GM12892 (cell line): ENCODE data around the gene SLCO3A1.

ENCODE experiments used
- POLR2A ChIP-seq: IDR thresholded peaks from 2 replicates; pipeline ENCODE4 v1.6.1; 2011; ENCODE audit warnings: low read depth, low read length, control low read depth
- POLR2AphosphoS5 ChIP-seq: IDR thresholded peaks from 2 replicates; pipeline ENCODE4 v1.6.1; 2011; ENCODE audit warnings: low read depth, low read length, control low read depth
- TAF1 ChIP-seq: IDR thresholded peaks from 2 replicates; pipeline ENCODE4 v1.6.1; 2011; ENCODE audit warnings: low read depth, mild to moderate bottlenecking, control low read depth, low read length, borderline replicate concordance

DNA sequence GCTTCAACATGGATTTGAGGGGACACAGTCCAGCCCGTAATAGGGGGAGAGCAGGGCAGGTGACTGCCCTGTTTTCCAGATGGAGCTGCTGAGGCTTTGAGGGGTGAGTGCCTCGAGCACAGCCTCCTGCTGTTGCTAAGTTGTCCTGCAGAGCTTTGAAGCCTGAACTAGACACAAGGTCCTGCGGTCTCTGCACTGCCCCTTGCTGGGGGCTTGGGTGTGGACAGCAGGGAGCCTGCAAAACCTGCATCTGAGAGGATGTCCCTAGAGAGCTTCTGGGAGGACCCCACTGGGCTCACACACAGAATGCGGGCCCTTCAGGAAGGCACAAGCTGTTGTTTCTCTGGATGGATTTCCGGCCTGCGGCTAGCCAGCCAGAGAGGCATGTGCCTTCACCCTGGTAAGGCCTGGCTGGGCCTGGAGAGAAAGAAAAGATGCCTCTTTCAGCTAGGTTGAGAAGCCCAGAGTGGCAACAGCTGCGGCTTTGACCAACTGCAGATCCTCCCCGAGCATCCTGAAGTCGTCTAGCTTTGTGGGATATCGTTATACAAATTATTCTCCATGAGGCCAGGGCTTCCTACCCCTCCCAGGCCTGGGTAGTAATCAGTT lies 226.2 kb downstream of the SLCO3A1 start:
- TF ChIP-seq TAF1 (no peak), POLR2A (no peak), POLR2AphosphoS5 (no peak)
